Fibroblast of gingiva (primary cell): ENCODE measurements around the gene YLPM1.
A peak's percentile ranks its signal among the peaks of the same experiment; 100 is the strongest.

ENCODE experiments used
- DNase-seq: peaks from one replicate; pipeline ENCODE4 v3.0.0-alpha.2; 2011; ENCODE audit warnings: low read depth

Gene YLPM1

DNA sequence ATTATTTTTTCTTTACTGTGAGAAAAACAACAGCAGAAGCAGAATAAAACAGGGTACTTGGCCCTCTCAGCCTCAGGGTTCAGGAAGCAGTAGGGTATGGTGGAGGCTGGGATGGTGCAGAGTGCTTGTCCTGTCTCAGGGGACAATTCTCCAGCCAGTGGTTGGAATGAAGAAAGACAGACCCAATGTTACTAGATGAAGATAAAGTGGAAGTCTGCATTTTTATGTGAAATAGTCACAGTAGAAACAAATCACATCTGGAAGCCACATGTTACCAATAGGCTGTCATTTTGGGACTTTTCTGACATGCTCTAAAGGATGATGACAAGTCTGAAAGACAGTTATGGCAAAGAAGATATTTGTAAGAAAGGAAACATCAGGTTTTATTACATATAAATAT lies 80.5 kb downstream of the YLPM1 start:
- DNase-seq = peak; percentile 71

DNA sequence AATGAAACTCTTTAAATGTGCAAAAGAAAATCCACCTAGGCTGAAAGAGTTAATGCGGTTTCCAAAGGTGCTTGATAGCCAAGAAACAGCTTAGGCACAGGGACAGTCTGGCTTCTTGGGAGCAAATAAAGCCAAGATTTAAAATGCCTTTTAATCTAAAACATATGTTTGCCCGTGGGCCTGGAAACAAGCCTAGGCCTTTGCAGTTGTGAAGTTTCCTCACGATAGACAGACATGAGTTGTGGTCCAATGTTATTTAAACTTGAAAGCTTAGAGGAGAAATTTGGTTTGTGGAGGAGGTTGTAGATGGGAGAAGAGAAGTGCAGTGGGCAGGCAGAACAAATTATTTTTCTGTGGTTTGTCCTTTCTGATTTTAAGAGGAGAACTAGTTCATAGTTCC lies 83.1 kb downstream of the YLPM1 start:
- peak; percentile 84 for DNase-seq

DNA sequence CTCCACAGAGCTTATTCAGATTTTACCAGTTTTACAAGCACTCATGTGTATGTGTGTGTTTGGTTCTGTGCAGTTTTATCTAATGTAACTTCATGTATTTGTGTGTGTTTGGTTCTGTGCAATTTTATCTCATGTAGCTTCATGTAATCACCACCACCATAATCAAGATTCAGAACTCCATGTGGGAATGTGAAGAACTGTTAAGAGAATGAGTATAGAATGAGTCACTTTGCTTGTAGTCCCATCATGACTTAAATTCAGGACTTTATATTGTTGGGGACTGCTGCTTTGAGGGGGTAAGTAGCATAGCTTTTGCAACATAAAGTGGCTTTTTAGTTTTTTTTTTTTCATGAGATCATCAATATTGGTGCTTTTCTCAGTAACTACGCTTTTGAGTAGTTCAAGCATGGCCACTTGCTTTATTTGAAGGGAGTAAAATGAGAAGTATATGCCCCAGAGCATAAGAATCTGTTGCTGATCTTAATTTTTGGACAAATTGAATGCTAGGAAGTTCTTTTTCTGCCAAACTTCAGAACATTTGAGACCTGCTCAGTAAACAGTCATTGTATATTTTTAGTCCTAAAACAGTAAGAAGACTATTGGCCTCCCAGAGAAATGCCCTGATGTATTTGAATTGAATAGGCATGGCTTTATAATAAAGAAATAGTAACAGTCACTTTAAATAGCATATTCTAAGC lies 84.0 kb downstream of the YLPM1 start:
- peak; percentile 64 for DNase-seq

DNA sequence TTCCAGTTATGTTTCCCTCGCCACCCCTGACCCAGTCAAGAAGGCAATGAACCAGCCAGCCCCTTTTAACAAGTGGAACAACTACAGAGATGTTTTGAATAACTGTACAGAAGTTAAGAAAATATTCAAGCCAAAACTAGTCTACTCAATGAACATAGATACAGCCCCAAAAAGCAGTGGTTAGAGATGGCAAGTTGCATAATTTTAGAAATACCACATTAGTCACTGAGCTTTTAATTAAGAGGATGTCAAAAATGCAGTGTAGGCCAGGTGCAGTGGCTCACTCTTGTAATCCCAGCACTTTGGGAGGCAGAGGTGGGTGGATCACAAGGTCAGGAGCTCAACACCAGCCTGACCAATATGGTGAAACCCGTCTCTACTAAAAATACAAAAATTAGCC lies 85.7 kb downstream of the YLPM1 start:
- DNase-seq = no peak

DNA sequence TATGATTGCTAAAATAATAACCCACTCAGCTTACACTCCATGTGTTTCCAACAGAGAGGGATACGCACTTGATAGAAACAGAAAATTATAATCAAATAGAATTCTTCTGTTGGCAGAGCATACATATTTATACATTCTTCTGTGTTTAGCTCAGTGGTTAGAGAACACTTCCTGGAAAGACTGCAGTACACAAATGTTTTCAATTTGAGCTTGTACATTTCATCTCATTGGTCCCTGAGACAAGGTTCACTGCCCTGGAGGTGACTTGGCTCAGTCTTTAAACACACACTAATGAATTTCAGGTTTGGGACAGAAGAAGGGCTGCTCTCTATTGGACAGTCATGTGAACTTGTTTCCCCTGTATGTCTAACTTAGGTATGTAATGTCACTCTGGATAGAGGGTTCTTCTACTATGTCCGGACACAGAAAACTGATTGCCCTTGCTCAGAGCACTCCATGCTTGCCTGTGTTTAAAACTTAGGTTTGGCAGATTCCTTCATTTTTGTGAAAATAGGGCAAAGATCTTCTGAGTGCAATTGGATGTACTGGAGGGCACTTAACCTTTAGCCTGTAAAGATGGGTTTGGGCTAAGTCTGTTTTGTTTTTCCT lies 89.9 kb downstream of the YLPM1 start:
- DNase-seq = peak; percentile 99

DNA sequence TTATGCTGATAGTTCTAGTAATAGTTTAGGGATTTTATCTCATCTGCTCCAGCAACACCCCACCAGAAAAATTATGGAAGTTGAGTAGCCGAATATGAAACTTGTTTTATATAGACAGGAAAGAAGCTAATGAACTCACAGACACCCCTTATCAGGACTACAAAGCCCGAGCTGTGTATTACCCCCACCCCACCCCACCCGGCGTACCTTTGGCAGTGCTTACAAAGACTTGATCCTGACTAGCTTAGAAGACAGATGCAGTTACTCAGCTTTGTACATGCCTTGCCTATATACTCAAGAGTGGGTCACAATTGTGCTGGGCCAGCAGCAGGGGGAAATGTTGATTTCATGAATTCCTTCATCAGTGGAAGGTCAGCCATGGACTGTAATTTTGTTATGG lies 90.5 kb downstream of the YLPM1 start:
- no peak for DNase-seq

- DNase-seq = peak; percentile 10
Observed at GRCh38 chr14:74855021-74855420, 91.9 kb downstream of the YLPM1 start.

- no peak for DNase-seq
Observed at GRCh38 chr14:74855945-74856344, 92.8 kb downstream of the YLPM1 start.

DNA sequence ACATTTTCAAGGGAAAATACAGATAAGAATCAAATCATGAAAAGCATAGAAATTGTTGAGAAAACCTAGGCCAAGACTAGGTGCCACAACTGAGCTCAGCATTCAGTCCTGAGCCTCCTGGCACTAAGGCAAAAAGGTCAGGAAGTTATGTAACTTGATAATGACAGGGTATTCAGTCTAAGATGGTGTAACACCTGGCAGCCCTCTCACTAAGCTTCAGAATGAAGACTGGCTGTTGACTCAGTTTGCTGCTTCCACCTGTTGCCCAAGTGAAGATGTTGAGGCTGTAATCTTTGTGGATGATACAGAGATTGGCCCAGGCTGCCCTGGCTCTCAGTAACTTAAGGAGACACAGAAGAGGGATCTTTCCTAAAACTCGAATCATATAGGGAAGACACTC lies 93.2 kb downstream of the YLPM1 start:
- DNase-seq = no peak

DNA sequence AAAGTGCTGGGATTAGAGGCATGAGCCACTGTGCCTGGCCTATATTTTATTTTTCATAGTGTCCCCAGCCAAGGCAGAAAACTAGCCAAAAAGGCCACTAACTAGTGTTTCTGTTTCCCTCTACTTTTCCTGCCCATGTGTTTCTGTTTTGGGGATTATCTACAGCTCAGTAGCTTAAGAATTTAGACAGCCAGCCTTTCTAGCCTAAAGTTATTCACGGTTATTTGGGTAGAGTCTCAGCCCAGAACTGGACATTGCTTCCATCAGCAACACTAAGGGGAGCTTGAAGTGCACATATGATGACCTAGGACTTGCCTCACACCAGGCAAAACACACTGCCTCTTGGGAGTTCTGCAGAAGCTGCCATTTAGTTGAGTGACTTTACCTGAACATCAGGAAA lies 94.9 kb downstream of the YLPM1 start:
- peak; percentile 73 for DNase-seq

DNA sequence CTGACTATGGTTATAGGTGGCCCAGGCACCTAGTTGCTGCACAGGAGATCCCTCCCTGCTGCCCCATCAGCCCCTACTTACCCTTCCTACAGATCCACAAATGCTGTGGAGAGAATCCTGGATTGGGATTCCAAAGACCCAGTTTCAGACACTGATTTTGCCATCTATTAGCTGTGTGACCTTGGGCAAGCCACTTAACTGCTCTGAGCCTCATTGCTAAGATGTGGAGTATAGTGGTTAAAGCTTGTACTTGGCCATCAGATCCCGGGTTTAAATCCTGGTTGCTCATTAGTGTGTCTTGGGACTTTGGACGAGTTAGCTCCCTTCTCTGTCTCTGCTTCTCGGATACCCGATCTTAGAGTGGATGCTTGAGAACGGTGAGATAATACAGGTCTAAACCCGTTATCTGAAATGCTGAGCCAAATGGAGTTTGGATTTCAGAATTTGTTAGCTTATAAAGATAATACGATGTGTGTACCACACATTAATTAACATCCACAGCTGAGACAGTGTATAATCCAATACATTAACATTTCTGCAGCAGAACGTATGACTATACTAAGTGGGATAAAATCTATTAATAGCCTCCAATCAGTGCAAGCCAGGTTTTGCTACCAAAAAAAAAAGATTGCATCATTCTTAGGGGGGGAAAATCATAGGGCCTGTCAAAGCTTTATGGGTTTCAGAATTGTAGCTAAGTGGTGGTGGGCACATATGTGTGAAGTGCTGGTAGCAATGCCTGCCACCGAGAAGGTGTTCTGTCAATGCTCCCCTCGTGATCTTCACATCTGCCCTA lies 96.8 kb downstream of the YLPM1 start:
- no peak for DNase-seq

- DNase-seq = peak; percentile 76
Observed at GRCh38 chr14:74860899-74861733, 98.0 kb downstream of the YLPM1 start.

DNA sequence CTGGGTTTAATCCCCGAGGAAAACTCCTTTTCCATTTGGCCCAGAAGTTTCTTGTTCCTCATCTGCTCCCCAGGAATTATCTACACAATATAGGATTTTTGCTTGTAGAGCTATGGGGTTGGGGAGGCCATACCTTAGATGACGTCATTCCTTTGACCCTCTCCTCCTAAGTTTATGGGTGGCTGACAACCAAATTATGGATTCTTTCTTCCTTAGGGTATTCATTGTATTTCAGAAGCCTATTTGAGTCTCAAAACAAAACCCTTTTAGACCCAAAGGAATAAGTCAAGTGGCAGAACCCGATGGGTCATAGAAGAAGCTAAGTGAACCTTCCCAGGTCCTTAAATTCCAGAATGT lies 98.6 kb downstream of the YLPM1 start:
- DNase-seq = no peak

DNA sequence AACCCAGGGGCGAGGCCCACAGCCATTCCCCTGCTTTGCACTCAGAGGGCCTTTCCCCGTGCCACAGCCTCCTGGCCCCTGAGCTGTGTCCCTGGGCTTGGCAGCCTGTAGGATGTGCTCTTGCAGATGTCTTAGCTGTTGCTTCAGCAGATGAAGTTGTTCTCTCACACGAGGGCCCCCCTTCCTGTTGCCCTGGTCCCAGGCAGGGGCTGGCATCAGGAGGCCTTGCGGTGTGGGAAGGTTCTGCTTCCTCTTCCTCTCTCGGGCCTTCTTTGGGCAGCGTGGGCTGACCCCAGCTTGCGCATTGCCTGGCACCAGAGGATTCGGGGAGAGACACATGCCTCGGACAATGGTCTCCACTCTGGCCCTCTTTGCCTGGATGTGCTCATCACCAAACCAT lies 100.2 kb downstream of the YLPM1 start:
- DNase-seq = no peak

DNA sequence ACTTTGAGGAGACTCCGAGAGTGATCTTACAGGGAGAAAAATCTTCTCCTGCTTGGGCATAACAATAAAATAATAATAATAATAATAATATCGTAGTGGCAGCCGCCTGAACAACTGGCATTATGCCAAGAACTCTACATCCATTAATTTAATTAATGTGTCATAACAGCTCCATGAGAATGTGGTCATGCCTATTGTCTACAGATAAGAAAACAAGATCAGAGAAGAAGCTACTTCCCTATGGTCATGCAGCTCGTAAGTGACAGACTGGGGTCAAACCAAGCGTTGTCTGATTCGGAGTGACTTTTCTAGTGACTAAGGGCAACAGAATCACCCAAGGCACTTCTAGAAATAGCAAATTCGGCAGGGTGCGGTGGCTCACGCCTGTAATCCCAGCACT lies 101.1 kb downstream of the YLPM1 start:
- DNase-seq = no peak

GRCh38 chr14:74865156-74865555 lies 102.0 kb downstream of the YLPM1 start:
- DNase-seq = no peak

GRCh38 chr14:74866708-74867389 lies 103.7 kb downstream of the YLPM1 start:
- no peak for DNase-seq

DNA sequence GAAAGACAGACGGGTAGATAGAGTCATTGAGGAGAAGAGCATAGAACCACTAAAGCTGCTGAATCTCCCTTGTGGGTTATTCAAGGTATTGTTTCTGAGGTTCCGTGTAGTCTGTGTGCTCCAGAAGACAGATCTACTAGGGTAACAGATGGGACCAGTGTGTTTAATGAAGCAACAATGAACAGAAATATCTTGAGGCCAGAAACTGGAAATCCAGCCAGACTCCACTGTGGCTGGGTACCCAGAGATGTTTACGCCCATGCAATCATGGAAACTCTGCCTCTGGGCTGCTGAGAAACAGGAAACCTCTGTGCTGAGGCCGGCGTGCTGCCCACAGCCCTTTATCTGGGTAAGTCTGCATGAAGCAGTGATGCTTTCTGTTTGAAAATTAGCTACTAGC lies 104.6 kb downstream of the YLPM1 start:
- peak; percentile 87 for DNase-seq

DNA sequence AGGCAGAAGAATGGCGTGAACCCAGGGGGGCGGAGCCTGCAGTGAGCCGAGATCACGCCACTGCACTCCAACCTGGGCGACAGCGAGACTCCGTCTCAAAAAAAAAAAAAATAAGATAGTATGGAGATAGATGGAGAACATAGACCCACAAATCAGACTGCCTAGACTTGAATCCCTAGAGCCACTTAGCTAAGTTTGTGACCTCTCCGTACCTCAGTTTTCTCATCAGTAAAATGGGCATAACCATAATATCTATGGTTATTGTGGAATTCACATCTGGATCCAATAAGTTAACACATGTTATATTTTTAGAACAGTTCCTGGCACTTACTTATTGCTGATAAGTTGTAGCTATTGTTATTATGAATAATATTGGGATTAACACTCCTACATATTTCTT lies 105.6 kb downstream of the YLPM1 start:
- no peak for DNase-seq

GRCh38 chr14:74871819-74872218 lies 108.7 kb downstream of the YLPM1 start:
- no peak for DNase-seq

- DNase-seq = no peak
Observed at GRCh38 chr14:74875204-74875603, 112.1 kb downstream of the YLPM1 start.
